ENCODE data around the gene SUPT5H.

SUPT5H gene

DNA sequence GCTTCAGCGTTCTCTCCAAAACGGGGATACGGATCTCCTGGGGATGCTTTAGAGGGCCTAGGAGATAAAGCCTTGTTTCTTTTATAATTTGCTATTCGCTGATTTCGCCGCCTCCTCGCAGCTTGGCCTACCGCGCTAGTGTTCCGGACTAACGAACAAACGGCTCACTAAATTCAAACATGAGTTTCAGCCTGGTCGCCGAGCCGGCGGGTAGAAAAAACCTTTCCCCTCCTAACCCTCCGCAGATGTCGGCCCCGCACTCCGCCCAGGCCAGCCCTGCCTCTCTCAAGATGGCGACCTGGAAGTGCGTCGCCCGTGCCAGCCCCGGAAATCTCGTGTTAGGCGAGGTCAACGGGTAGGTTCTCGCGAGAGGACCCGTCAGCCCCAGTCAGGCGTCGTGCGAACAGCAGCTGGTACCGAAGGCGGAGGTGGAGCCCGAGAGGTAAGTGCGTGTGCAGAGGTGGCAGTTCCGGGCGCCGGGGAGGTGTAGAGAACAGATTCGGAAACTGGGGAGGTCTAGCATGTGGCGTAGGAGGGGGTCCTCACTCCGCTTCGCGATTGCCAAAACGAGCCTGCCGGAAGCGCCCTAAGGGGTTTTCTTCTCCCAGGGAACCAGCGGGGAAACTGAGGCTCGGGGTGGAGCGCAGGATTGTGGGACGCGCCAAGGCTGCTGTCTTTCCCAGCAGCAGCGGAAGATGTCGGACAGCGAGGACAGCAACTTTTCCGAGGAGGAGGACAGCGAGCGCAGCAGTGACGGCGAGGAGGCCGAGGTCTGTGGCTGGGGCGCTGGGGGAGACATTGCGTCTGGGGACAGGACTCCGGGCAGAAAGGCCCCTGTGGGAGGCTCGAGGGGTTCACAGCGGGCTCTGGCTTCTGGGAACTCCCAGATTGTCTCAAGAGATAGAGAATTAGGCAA, at the start of gene SUPT5H:
Gene SUPT5H (plus strand): TSS at position 387 of the 916 bp plus-strand sequence. CDS start 309 bp downstream, at position 696.
- DNase-seq, result peak; percentile 97 to 99

- DNase-seq, result peak; percentile 18 to 43
These were observed 47.8 kb upstream of the SUPT5H start for GRCh38 chr19:39397360-39398296.

DNA sequence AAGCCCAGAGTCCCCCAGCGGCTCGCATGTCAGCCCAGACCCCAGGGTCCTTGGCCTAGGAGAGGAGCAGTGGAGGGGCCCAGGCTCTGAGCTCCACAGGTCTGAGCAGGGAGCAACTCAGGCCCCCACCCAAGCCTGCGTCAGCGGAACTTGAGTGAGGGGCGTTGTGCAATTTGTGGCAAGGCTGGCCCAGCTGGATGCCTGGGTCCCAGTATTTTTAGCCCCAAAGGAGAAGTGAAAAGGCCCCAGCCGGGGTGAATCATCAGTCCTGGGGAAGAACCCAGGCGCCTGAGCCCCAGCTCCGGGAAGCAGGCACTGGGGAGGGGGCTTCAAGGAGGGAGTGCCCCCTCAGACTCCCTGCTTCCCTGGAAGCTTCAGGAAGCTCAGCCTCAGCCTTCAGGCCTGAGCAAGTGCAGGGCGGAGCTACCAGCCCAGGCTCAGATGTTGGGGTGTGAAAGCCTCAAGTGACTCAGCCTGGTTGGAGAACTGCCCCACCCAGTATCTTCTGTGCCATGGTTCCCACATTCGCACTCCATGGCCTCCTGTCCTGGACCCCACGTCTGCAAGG, 47.0 kb upstream of the SUPT5H start:
- DNase-seq, result no peak

- no peak for DNase-seq
These were observed 45.7 kb upstream of the SUPT5H start for GRCh38 chr19:39399668-39400050.

- DNase-seq, result no peak
These were observed 45.3 kb upstream of the SUPT5H start for GRCh38 chr19:39400061-39400460.

DNA sequence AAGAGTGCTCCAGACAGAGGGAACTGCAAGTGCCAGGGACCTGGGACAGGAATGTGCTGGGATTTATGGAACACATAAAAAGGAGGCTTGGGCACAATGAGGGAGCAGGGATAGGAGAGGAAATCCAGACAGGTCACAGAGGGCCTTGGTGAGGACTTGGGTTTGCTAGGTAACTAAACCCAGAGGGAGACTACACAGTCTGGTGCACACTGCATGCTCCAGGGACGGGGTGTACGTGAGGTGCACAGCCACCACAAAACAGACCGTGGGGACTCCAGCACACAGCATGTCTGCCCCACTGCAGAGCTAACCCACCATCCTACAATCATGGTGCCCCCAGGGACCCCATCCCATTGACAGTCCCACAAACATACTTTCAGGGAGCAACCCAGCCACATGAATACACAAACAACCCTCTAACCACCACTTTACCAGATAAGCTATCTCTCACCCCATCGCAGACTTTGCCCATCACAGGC, 44.3 kb upstream of the SUPT5H start:
- no peak for DNase-seq

GRCh38 chr19:39401549-39402345, 43.6 kb upstream of the SUPT5H start:
- no peak for DNase-seq

DNA sequence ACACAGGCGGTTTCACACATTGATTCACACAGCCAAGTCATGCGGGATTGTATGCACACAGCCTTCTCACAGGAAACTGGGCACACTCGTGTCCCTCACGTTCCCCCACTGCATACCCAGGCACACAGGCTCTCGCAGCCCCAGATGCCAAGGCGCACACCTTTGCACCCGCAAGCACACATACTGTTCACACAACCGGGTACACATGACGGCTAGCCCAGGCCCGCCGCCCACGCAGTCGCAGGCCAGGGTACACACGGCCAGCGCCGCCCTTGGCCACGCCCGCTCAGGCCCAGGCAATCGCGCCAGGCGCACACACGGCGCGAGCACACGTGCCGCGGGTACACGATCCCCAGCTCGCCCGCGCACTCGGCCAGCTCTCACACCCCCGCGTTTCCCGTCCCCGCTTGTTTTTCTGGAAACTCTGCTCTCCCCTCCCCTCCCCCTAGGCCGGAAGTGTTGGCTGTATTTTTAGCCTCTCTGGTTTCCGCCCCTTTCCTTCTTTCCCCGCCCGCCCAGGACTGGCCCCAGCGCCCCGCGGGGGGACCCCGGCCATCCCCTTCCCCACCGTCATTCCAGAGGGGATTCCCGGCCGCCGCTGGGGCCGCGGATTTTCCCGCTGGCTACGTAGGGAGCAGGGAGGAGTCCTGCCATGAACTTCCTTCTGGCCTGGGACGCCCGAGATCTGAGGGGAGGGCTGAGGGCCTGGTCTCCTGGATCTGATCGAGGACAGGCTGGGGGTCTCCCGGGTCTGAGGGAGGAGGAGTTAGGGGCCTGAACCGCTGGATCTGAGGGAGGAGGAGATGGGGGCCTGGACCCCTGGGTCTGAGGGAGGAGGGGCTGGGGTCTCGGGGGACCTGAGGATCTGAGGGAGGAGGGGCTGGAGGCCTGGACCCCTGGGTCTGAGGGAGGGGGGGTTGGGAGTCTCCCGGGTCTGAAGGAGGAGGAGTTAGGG, 42.8 kb upstream of the SUPT5H start:
- DNase-seq, result peak; percentile 50 to 51

DNA sequence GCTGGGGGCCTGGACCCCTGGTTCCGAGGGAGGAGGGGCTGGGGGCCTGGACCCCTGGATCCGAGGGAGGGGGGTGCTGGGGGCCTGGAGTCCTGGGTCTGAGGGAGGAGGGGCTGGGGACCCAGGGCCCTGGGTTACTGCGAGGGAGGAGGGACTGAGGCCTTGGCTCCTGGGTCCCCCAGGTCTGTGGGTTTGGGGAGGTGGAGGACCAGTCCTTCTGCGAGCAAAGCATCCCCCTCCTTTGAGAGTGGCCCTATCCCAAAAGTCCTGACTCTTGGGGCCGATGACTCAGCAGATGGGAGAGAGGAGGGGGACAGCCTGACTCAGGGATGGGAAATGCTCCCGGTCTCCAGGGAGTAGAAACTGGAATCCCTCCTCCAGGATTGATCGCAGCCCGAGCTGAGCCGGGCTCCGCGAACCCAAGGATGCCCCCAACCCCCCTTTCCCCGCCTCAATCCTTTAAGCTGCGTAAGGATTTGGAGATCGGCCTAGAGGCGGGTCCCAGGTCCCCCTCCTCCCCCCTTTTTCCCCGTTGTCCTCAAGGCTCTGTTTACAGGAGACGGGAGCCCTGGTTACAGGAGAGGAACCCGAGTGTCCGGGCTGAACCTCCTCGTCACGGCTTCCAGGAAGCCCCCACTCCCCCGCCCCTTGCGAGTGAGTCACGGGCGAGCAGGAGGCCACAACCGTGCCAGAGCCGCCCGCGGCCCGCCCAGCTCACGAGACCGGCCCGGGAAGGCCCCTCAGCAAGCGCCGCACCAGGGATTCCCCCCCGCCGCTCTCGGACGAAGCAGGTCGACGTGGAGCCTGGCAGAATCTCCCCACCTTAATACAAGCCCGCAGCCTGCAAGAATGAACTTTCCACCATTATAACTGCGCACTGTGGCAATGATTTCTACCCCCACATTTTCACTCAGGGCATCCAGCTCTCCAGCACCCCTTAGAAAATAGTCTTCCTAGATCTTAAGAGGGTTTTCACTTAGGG, 41.8 kb upstream of the SUPT5H start:
- peak in 1 of 2 experiments; percentile 12 for DNase-seq

DNA sequence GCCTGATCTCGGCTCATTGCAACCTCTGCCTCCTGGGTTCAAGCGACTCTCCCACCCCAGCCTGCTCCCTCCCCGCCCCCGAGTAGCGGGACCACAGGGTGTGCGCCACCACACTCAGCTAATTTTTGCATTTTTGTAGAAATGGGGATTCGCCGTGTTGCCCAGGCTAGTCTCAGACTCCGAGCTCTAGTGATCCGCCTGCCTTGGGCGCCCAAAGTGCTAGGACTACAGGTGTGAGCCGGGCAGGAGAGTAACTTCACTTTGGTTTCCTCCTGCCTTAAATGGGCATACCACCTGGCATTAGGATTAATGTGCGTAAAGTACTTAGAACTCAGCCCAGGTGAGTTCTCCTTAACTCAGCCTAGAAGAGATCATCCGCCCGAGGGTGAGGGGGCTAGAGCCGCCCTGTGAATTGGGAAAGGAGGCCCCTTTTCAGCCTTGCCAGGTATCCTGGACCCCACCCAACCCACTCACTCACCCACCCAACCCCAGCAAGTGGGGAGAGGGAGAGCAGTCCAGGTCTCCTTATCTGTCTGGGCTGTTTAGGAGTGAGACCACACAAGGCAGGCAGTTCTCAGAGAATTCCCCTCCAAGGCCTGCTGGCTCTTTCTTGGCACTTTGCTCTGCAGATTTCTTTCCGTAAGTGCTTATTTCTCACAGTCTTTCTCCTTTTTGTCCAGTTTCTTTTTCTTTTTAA, 40.0 kb upstream of the SUPT5H start:
- DNase-seq, result no peak

- no peak for DNase-seq
These were observed 39.3 kb upstream of the SUPT5H start for GRCh38 chr19:39405958-39406655.

DNA sequence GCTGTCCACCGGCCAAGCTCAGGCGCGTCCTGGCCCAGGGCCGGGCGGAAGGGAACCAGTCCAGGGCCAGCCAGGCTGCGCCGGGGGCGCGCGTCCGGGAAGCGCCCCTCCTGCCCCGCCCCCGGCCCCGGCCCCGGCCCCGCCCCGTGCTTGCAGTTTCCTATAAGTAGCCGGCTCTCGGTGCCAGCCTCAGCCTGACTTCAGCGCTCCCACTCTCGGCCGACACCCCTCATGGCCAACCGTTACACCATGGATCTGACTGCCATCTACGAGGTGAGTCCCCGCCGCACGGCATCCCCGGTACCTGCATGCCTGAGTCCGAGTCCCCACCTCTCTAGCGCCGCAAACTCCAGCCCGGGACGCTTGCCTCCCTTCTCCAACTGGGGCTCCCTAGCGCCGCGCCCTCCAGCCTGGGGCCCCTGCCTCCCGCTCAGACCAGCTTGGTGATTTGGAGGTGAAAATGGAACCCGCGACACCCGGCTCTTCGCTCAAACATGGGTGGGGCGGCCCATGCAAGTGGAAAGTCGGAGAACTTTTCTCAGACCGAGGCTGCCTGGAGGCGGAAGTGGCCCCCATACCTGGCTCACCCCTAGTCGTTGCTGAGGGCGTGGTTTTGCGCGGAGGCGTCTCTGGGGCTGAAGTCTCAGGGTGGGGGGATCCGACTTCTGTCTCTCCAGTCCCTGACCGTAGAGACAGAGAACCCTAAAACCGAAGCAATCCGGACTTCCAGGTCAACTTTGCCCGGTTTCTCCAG, 38.5 kb upstream of the SUPT5H start, which contains the start of gene ZFP36:
Gene ZFP36 (plus strand): TSS at position 192 of the 754 bp plus-strand sequence. CDS start 58 bp downstream, at position 250.
- no peak for DNase-seq

GRCh38 chr19:39407410-39407659, 38.0 kb upstream of the SUPT5H start:
- DNase-seq, result no peak

- no peak for DNase-seq
These were observed 37.6 kb upstream of the SUPT5H start for GRCh38 chr19:39407660-39408391.

GRCh38 chr19:39408392-39409207, 36.8 kb upstream of the SUPT5H start:
- DNase-seq, result no peak
